GM12892 (cell line): ENCODE data around the gene LPCAT4.

Experiments
- POLR2A ChIP-seq: IDR thresholded peaks from 2 replicates; pipeline ENCODE4 v1.6.1; 2011; ENCODE audit warnings: low read depth, low read length, control low read depth
- POLR2AphosphoS5 ChIP-seq: IDR thresholded peaks from 2 replicates; pipeline ENCODE4 v1.6.1; 2011; ENCODE audit warnings: low read depth, low read length, control low read depth

DNA sequence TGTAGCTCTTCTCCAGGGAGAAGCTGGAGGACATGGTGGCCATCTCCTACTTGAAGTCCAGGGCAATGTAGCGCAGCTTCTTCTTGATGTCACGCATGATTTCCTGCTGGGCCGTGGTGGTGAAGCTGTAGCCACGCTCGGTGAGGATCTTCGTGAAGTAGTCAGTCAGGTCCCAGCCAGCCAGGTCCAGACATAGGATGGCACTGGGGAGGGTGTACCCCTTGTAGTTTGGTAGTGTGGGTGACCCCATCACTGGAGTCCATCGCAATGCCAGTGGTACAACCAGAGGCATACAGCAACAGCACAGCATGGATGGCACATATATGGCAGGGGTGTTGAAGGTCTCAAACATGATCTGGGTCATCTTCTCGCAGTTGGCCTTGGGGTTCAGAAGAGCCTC lies 7.0 kb upstream of the LPCAT4 start:
- no peak for TF ChIP-seq POLR2A
- TF ChIP-seq POLR2AphosphoS5 = no peak
